Measurements from ENCODE around the gene GAB4.

GAB4 gene

DNA sequence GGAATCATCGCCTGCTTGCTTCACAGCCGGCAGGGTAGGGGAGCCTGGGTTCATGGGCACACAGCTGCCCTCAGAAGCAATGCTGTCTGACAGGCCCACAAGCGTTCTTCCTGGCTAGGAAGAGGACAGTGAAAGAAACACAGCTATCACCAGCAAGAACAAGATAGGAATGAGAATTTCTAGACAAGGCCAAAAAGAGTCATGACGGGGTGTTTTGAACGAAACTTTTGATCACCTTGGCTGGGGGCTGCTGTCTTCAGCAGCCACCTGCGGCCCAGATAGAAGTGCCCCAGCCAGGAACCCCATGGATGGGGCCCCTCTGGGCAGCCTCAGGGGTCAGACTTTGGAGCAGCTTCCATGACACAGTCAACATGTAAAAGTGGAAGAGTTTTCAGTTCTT lies 41.8 kb downstream of the GAB4 start:
- TF ChIP-seq, protein P1, sequence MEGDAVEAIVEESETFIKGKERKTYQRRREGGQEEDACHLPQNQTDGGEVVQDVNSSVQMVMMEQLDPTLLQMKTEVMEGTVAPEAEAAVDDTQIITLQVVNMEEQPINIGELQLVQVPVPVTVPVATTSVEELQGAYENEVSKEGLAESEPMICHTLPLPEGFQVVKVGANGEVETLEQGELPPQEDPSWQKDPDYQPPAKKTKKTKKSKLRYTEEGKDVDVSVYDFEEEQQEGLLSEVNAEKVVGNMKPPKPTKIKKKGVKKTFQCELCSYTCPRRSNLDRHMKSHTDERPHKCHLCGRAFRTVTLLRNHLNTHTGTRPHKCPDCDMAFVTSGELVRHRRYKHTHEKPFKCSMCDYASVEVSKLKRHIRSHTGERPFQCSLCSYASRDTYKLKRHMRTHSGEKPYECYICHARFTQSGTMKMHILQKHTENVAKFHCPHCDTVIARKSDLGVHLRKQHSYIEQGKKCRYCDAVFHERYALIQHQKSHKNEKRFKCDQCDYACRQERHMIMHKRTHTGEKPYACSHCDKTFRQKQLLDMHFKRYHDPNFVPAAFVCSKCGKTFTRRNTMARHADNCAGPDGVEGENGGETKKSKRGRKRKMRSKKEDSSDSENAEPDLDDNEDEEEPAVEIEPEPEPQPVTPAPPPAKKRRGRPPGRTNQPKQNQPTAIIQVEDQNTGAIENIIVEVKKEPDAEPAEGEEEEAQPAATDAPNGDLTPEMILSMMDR (conservative IDR thresholded peaks at IDR 0.05; ENCODE audit: low read length), result no peak
- no peak for TF ChIP-seq EZH2phosphoT487 (IDR thresholded peaks at IDR 0.05; ENCODE audit: borderline replicate concordance)
- Histone ChIP-seq H3K27me3 (ENCODE audit: insufficient read depth, low read length, poor library complexity, severe bottlenecking) (no peaks in the 10 kb centered on the region), H3F3A (ENCODE audit: low read depth) (no peaks in the 10 kb centered on the region), H3K4me1 (ENCODE audit: insufficient read depth, low read length, poor library complexity, severe bottlenecking) (peaks cover 22% of the 10 kb centered on the region), H4K20me1 (ENCODE audit: insufficient read depth, low read length, poor library complexity, severe bottlenecking) (no peaks in the 10 kb centered on the region), H3K79me2 (ENCODE audit: insufficient read depth, low read length) (no peaks in the 10 kb centered on the region), H3K4me2 (ENCODE audit: low read depth, low read length, poor library complexity, severe bottlenecking) (no peak overlapping the region), H3K4me3 (ENCODE audit: low read length, poor library complexity, severe bottlenecking) (no peak overlapping the region), H3K36me3 (ENCODE audit: insufficient read depth, low read length) (no peaks in the 10 kb centered on the region), H3K9ac (ENCODE audit: low read depth, low read length, poor library complexity, severe bottlenecking) (no peak overlapping the region), H3K9me2 (replicated peaks; ENCODE audit: low read depth, low read length) (no peaks in the 10 kb centered on the region), H3K9me3 (ENCODE audit: insufficient read depth, low read depth, low read length) (no peaks in the 10 kb centered on the region), H2AFZ (ENCODE audit: low read length) (no peak overlapping the region)

DNA sequence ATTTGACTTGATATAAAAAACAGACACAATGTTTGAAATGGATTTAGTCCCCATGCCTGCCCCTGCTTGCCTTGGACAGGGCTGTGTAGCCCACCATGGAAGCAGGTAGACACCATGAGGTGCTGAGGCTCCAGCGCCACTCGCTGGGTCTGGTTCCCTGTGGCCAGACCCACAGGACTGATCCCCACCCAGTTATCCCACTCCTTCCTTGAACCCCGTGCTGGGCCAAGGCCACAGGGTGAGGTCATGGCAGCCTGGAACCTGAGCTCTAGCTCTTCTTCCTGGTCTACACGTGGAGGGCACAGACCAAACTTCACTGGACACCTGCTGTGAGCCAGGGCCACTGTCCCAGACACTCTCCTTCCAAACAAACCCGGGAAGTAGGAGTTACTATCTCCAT lies 42.5 kb downstream of the GAB4 start:
- Histone ChIP-seq H3F3A (ENCODE audit: low read depth) (no peaks in the 10 kb centered on the region), H2AFZ (ENCODE audit: low read length) (no peak overlapping the region), H3K79me2 (ENCODE audit: insufficient read depth, low read length) (no peaks in the 10 kb centered on the region), H3K9me3 (ENCODE audit: insufficient read depth, low read depth, low read length) (no peaks in the 10 kb centered on the region), H3K36me3 (ENCODE audit: insufficient read depth, low read length) (no peaks in the 10 kb centered on the region), H3K27me3 (ENCODE audit: insufficient read depth, low read length, poor library complexity, severe bottlenecking) (no peaks in the 10 kb centered on the region), H4K20me1 (ENCODE audit: insufficient read depth, low read length, poor library complexity, severe bottlenecking) (no peaks in the 10 kb centered on the region), H3K4me1 (ENCODE audit: insufficient read depth, low read length, poor library complexity, severe bottlenecking) (peaks cover 15% of the 10 kb centered on the region), H3K9ac (ENCODE audit: low read depth, low read length, poor library complexity, severe bottlenecking) (no peak overlapping the region), H3K9me2 (replicated peaks; ENCODE audit: low read depth, low read length) (no peaks in the 10 kb centered on the region), H3K4me3 (ENCODE audit: low read length, poor library complexity, severe bottlenecking) (no peak overlapping the region), H3K4me2 (ENCODE audit: low read depth, low read length, poor library complexity, severe bottlenecking) (no peak overlapping the region)
- TF ChIP-seq EZH2phosphoT487 (IDR thresholded peaks at IDR 0.05; ENCODE audit: borderline replicate concordance), result no peak
- TF ChIP-seq, protein P1 (conservative IDR thresholded peaks at IDR 0.05; ENCODE audit: low read length), result no peak

DNA sequence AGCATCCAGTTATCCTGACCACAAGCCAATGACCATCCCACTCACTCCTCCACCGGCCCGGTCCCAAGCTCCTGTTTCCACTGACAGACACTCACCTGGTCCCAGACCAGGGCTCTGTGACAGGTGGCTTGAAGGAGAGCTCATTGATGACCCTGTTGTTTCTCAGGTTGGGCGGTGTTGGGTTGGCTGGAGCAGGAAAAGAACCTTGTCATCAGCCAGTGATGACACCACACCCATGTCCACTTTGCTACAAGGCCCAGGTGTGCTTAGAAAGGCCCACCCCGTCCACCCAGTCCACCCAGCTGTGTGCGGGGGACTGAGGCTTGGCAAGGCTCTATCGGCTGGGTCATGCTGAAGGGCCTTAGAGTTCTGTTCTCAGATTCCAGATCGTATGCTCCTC lies 42.9 kb downstream of the GAB4 start:
- TF ChIP-seq EZH2phosphoT487 (IDR thresholded peaks at IDR 0.05; ENCODE audit: borderline replicate concordance), result no peak
- TF ChIP-seq, protein P1 (conservative IDR thresholded peaks at IDR 0.05; ENCODE audit: low read length), result no peak
- H3K9ac ChIP-seq (ENCODE audit: low read depth, low read length, poor library complexity, severe bottlenecking), result no peak overlapping the region
- H4K20me1 ChIP-seq (ENCODE audit: insufficient read depth, low read length, poor library complexity, severe bottlenecking), result no peaks in the 10 kb centered on the region
- H3K4me1 ChIP-seq (ENCODE audit: insufficient read depth, low read length, poor library complexity, severe bottlenecking), result peaks cover 10% of the 10 kb centered on the region
- no peaks in the 10 kb centered on the region for H3F3A ChIP-seq (ENCODE audit: low read depth)
- H3K4me2 ChIP-seq (ENCODE audit: low read depth, low read length, poor library complexity, severe bottlenecking), result no peak overlapping the region
- H2AFZ ChIP-seq (ENCODE audit: low read length), result no peak overlapping the region
- no peaks in the 10 kb centered on the region for H3K9me2 ChIP-seq (replicated peaks; ENCODE audit: low read depth, low read length)
- H3K36me3 ChIP-seq (ENCODE audit: insufficient read depth, low read length), result no peaks in the 10 kb centered on the region
- H3K9me3 ChIP-seq (ENCODE audit: insufficient read depth, low read depth, low read length), result no peaks in the 10 kb centered on the region
- no peaks in the 10 kb centered on the region for H3K79me2 ChIP-seq (ENCODE audit: insufficient read depth, low read length)
- H3K27me3 ChIP-seq (ENCODE audit: insufficient read depth, low read length, poor library complexity, severe bottlenecking), result no peaks in the 10 kb centered on the region
- H3K4me3 ChIP-seq (ENCODE audit: low read length, poor library complexity, severe bottlenecking), result no peak overlapping the region
